Ammon's horn (tissue), 1 donor: ENCODE measurements around the gene PRCC.

Source experiments
- DNase-seq: peaks from one replicate; pipeline ENCODE4 v3.0.0-alpha.2; 2016; ENCODE audit warnings: low spot score

PRCC gene

GRCh38 chr1:156841295-156841855, 74.0 kb downstream of the PRCC start:
- no peak for DNase-seq

GRCh38 chr1:156842618-156843300, 75.4 kb downstream of the PRCC start:
- DNase-seq = no peak

- DNase-seq = no peak
These were observed 76.8 kb downstream of the PRCC start for GRCh38 chr1:156844102-156844501.

- DNase-seq = no peak
These were observed 77.3 kb downstream of the PRCC start for GRCh38 chr1:156844638-156845037.

GRCh38 chr1:156845055-156845952, 78.0 kb downstream of the PRCC start:
- DNase-seq = no peak

- no peak for DNase-seq
These were observed 78.7 kb downstream of the PRCC start for GRCh38 chr1:156845953-156846545.

- DNase-seq = no peak
These were observed 79.3 kb downstream of the PRCC start for GRCh38 chr1:156846643-156847042.

GRCh38 chr1:156847591-156848460, 80.5 kb downstream of the PRCC start:
- DNase-seq = no peak

- DNase-seq = no peak
These were observed 81.3 kb downstream of the PRCC start for GRCh38 chr1:156848461-156849150.

- DNase-seq = no peak
These were observed 81.8 kb downstream of the PRCC start for GRCh38 chr1:156849151-156849496.
